Measurements from ENCODE around the gene GRIK3.

DNA sequence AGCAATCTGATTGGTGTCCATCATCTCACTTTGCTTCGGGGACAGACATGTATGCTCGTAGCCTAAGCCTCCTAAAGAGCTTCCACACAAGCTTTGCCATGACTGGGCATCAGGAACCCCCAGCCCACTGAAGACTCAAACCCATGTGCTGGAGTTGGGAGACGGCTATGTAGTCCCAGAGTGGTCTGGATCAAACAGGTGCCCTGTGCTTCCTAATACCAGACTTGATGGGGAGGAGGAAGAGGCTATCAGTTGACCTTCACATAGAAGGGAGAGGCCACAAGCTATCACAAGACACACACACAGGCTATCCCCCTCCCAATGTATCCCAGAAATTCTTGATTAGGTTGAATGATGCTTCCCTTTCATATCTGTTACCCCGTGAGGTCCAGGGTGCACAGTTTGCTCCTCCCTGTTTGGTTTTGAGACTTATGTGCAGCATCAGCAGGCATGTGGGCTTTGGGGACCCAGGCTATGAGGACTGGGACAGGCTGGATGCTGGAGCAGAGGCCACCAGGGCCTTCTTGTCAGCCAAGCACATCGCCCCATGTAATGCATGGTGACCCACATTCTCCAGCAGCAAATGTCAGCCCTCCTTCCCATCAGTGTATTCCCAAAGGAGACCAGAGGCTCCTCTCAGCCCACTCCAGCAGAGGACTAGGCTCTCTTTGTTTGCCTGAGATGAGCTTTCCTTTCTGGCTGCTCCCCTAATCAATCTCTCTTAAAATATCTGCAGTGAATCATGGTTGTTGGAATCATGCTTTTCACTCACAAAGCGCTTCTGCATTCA lies 159.8 kb downstream of the GRIK3 start:
- no peak for TF ChIP-seq JUND (IDR thresholded peaks at IDR 0.05; ENCODE audit: low read length)
- no peak for TF ChIP-seq POLR2A (IDR thresholded peaks at IDR 0.05; ENCODE audit: control extremely low read depth in 1 of 2, low read depth in 2 of 2, low read length in 2 of 2)
- no peak for TF ChIP-seq RAD21 (IDR thresholded peaks at IDR 0.05 in 1 of 2, conservative IDR thresholded peaks at IDR 0.05 in 1 of 2; ENCODE audit: low read depth in 2 of 2, low read length in 2 of 2)
- TF ChIP-seq CTCF (IDR thresholded peaks at IDR 0.05; ENCODE audit: control extremely low read depth in 1 of 3, insufficient read depth in 1 of 3, low read depth in 1 of 3, low read length in 3 of 3), result no peak
- TF ChIP-seq EP300 (IDR thresholded peaks at IDR 0.05; ENCODE audit: borderline replicate concordance in 1 of 2, low read depth in 2 of 2, low read length in 2 of 2), result no peak
- no peak for TF ChIP-seq ATF2 (IDR thresholded peaks at IDR 0.05; ENCODE audit: low read length)
